ENCODE data around the gene SUMO3.

The SUMO3 gene

DNA sequence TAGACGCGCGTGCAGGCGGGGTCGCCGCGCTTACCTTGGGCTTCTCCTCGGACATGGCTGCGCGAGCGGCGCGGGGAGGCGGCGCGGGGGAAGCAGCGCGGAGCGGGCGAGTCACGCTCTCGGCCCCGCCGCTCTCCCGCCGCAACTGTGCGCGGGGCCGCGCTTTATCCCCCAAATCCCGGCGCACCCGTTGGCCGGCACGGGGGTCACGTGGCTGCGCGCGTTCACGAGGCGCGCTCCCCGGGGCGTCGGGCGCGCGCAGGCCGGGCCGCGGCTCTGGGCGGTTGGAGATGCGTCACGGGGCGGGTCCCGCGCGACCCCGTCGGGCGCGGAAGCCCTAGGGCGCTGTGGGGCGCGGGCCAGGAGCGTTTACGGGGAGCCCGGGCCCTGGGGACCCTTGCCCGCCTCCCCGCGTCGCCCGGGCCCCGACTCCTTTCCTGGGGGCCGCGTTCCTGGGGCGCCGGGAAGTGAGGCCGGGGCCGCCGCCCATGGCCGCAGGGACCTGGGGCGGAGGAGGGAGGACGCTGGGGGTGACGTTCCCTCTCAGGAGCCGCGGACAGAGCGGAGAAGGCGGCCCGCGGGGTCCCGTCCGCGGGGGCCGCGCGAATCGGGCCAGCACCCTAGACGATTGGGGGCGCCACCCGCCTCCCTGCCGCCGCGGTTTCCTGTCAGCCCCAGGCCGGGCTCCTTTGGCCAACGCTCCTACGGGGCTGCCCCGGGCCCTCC is at the start of gene SUMO3:
TSS of gene SUMO3 (minus strand) at position 149 of the 726 bp plus-strand sequence. CDS start at position 55, 94 bp downstream.
- peak; percentile 87 for DNase-seq

DNA sequence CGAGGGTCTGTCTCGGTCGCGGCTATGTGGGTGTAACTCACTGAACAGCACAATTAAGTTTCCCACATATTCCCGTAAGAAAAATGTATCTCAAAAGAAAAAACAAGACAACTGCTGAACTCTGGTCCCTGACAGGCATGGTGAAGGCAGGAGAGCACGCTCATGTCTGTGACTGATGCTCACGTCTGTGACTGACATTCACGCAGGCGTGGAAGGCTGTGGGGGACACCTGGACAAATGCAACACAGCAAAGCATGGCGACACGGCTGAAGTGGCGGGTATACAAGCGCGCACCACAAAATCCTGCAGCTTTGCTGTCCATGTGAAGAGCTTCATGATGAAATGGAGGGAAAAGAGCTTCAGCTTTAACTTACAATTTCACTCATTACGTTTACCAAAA is 49.6 kb upstream of the SUMO3 start:
- DNase-seq = no peak

DNA sequence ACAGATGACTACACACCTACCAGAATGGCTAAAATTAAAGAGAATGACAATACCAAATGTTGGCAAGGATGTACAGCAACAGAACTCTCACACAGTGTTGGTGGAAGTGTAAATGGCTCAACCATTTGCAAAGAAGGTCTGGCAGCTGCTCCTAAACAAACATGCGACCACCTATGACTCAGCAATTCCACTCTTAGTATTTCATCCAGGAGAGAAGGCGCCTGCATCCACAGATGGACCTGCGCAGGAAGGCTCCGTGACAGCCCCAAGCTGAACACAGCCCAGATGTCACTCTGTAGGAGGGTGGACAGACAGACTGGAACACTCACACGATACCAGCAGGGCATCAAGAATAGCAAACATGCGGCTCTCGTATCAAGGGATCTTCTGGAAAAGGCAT is 48.9 kb upstream of the SUMO3 start:
- DNase-seq = no peak

DNA sequence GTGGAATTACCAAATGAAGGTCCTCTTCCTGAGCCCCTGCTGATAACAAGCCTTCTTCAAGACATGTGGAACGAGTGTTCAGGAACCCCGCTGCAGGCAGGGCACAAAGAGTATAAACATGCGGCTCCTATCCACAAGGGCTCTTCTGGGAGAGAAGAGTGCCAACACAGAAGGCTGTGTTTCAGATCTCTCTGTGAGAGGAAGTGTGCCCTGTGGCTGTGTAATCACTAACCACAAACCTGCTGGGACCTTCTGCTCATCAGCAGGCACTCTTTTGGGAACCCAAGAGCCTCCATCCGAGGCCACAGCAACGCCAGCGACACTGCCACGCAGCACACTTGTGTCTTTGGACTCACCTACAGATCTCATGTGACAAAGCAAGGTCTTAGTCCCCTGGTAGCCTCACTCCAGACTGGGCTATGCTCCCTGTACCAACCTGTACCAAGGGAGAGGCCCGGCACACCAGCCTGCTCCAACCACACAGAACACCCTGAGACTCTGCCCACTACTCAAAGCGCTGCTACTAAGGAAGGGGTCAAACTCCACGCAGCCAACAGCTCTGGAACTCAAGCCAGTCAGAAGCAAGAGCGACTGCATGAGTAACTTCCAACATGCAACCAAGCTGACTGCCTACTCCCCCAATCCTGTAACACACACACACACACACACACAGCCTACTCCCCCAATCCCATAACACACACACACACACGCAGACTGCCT is 47.9 kb upstream of the SUMO3 start:
- peak; percentile 48 for DNase-seq

DNA sequence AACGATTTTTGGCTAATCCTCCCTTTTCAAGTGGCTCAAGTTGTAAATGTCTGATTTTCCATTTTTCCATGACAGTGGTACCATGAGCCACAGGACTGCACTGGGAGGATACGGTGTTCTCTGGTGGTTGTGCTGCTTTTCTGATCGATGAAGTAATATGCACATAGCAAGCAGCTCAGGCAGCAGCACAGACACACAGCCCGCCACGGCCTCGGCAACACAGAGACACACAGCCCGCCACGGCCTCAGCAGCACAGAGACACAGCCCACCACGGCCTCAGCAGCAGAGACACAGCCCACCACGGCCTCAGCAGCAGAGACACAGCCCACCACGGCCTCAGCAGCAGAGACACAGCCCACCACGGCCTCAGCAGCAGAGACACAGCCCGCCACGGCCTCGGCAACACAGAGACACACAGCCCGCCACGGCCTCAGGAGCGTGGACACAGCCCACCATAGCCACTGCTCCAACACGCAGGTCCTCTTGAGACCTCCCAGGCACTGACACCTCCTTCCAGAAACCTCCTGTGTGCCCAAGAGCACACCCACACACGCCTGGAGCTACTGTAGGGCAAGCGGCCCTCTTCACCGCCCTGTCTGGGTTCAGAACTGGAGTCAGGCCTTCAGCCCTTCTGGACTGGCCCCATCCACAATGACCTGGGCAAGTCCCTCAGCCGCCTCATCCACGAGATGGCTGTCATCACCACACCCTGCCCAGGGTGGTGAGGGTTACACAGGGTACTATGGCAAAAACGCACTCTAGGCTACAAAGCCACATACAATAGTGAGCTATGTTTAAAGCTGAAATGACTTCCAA is 45.2 kb upstream of the SUMO3 start:
- no peak for DNase-seq

DNA sequence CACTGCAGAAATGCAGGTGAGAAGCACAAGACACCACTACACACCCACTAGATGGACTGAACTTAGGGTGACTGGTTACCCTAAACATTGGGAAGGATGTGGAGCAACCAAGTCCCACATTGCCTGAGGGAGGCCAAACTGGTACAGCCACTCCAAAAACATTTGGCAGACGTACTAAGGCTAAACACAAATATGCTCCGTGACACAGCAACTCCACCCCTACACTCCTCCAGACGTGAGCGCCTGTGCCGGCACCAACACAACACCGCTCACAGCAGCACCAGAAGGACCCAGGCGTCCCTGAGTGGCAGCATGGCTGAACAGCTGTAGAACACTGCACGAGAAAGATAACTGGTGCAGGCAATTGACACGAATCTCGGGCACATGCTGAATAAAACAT is 40.9 kb upstream of the SUMO3 start:
- DNase-seq = no peak

DNA sequence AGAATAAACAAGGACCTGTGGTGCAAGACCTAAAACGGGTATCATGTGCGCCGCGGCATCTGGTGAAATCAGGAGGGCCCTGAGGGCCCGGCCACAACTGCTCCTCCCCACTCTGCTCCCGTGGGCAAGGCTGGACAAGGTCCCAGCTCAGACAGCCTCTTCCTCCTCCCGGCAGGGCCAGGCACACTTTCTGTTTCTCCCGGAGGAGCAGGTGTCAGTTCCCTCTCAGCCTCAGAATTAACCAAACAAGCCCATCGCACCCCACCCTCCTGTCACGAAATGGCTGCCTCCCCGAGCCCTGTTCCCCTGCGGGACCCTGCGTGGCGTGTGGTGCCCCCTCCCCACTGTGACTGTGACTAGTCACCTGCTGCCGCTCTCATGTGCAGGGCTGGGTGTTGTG is 40.4 kb upstream of the SUMO3 start:
- no peak for DNase-seq

DNA sequence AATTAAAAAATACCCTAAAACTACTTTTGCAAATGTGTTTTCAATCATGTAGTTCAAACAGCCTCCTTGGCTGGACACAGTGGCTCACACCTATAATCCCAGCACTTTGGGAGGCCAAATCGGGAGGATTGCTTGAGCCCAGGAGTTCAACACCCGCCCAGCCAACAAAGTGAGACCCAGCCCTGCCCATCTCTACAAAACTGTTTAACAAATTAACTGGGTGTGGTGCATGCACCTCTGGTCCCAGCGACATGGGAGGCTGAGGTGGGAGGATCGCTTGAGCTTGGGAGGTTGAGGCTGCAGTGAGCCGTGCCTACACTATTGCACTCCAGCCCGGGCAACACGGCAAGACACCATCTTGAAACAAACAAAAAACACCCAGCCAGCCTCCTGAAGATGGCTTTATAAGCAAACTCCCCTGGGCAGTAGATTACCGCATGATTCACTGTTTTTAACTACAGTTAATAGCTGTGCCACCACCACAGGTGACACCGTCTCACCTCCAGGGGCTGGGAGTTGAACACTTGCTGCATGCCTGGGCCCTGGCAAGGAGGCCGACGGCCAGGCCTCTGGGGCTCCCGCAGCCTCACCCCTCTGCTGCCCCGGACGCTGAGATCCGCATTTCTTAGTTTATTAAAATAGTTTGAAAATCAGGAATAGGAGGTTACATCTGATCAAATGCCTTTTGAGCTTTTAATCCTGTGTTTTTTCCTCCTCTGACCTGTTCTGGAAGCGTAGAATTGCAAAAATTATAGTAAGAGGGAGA is 39.4 kb upstream of the SUMO3 start:
- DNase-seq = no peak

DNA sequence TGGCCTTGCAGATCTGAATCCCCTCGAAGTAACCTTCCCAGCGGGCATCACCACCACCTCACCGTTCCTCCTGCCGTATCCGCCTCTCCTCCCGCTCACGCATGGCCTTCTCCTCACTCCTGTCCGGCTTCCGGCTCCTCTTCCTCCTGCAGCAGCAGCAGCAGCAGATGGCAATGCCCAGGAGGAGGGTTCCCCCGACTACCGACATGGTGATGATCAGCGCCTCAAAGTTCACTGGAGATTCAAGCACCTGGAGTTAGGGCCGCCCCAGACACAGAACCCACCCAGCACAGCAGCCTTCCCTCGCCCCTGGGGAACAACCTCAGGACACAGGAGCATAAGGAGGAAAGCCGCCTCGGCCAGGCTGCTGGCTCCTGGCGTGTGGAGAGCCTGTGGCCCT is 38.3 kb upstream of the SUMO3 start:
- no peak for DNase-seq

DNA sequence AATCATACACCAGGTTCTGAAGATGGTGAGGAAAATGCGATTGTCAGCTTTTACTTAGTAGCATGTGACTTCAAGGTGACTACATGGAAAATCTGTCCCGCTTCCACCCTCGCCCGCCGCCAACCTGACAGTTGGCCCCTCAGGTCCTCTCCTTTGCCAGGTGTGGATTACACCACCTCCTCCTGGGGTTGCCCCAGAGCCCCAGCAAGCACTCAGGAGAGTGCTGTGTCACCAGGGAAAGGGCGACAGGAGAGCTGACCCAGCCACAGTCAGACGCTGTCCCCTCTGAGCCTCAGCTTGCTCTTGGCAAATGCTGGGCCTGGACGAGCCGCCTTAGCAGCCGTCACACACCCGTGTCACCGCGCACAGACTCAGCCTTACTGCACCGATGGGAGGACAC is 37.7 kb upstream of the SUMO3 start:
- DNase-seq = no peak

DNA sequence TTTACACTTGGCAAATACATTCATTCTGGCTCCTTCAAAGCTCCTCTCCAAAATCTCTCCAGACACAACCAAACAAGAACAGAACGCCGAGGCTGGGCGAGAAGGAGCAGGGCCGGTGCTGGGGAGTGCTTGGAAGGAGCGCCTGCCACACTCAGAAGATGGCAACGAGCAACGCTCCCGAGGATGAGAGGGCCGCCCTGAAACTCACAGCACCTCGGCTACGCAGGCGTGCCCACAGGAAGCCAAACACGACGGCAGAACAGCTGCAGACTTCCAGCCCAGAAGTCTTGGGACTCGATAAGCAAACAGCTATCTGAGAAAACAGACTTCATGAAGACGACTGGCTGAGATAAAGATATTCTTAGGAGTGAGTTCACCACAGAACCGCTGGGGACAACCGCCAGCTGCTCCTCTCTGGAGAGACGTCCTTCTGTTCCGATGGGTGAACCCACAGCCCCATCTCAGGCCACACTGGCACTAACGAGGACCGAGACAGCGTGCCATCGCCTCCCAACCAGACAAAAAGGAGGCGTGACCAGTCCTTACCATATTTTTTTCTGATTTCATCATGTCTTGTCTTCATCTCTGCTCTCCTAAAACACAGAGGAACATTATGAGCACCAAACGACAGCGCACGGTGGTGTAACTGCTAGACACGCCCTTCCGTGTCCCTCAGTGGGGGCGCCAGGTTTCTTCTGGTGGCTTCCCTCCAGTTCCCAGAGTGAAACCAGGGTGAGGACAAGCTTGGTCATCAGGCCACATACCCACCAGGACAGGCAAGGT is 37.0 kb upstream of the SUMO3 start:
- no peak for DNase-seq

DNA sequence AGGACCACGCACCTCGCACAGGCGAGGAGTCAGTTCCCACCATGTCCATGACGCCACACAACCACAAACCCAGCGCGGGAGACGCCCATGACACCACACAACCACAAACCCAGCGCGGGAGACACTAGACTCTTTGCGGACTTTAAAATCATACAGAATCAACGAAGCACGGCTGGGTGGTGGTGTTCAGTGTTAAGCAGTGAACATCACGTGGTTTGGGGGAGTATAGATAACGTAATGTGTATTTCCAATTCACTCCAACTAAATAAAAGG is 36.5 kb upstream of the SUMO3 start:
- no peak for DNase-seq

DNA sequence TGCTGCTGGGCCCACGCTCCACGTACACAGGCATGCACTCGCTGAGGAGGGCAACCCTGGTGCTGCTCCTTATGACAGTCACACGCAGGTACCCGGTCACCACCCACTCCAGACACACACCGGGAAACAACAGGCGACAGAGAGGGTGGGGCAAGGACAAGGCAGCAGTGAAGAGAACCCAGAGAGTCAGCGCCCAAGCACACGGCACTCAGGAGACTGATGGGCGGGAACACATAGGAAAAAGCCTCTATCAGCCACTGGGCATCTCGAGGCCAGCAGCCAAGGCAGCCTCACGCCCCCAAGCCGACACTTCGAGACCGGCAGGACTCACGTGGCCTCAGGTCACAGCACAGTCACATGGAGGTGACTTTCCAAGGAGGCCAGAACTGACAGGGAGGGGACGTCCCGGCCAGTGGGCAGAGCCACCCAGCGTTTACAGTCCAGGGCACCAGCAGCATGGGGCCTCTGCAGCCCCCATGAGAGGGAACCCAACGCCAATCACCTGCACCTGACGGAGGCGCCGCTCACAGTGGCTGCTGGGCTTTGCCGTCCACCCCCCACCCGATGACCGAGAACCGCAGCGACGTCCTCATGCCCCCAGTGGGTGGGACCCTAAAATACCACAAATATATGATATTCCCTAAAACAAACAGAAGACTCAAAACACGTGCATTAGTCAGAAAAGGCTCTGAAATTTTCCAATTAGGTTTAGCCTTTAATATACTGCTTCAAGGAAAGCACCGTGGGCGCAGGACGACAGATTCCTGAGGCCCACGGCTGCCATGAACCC is 35.9 kb upstream of the SUMO3 start:
- DNase-seq = no peak

DNA sequence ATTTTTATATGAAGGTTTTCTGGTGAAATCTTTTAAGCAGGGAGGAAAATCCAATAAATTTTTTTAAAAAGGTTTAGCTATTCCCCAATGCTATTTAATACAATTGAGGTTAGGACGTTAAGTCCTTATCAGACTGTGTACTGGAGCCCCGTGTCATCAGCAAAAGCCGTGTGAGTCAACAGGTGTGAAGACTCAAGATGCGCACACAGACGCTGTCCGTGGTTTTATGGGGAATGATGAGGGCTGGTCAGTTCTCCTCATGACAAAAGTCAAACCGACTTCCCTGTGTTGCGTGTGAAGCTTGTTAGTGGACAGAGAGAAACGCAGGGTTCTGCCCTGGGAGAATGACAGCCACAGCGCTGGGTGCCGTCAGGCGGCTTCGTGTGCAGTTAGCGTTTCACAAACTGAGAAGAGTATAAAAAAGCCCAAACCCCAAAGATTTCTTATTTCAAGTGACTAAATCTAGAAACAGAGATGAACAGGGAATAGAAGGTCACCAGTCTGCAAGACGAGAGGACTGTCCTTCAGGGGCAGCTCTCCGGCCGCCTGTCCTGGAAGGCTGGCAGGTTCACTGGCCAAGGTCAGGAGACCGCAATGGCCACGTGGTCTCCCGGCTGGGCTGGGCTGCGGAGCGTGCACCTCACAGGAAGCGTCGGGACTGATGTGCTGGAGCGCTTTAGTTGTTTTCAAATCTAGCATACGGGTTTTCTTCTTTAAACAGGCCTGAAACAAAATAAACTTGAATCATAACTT is 33.2 kb upstream of the SUMO3 start:
- no peak for DNase-seq

DNA sequence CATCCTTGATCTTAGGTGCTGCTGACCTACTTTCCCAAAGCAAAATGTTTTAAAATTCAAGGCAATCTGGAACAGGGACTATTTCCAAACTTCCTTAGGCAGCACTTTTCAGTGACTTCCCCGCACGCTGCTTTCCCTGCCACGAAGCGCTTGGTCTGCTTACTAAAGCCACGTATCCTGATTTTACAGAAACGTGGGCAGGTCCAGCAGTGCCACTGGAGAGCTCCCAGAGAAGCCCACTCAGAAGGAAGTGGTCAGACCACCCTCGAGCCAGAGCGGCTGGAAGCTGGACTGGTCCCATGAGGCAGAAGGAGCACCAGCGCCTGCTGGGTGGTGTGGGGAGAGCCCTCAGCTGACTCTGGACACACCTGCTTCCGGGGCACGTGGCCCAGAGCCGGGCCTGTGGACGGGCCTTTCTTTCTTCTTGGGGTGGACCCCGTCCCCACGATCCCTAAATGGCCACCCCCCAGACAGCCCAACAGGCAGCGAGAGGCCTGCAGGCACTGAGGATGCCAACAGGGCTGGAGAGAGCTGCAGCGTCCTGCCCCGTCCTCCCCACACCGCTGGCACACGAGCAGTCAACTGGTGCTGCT is 32.4 kb upstream of the SUMO3 start:
- no peak for DNase-seq

DNA sequence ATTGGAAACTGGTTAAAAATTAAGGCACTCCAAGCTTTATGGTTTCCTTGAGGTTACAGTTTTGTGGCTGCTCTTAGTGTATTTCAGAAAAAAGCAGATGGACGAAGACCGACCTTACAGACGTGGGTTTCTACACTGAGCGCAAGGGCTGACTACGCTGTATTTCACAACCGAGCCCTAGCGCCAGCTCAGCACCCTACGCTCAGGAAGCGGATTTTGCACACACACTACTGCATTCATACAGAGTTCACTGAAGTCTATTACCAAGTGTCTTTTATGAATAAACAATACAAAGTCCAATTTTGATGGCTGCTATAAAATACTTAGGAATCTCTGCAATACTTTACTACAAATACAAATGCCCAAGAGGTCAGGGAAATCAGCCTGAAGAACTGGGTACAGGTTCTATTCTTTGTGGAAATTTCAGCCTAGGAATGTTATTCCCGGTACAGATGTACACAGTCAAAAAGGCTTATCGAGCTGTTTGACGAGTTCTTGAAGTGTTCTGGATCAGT is 31.8 kb upstream of the SUMO3 start:
- DNase-seq = no peak

DNA sequence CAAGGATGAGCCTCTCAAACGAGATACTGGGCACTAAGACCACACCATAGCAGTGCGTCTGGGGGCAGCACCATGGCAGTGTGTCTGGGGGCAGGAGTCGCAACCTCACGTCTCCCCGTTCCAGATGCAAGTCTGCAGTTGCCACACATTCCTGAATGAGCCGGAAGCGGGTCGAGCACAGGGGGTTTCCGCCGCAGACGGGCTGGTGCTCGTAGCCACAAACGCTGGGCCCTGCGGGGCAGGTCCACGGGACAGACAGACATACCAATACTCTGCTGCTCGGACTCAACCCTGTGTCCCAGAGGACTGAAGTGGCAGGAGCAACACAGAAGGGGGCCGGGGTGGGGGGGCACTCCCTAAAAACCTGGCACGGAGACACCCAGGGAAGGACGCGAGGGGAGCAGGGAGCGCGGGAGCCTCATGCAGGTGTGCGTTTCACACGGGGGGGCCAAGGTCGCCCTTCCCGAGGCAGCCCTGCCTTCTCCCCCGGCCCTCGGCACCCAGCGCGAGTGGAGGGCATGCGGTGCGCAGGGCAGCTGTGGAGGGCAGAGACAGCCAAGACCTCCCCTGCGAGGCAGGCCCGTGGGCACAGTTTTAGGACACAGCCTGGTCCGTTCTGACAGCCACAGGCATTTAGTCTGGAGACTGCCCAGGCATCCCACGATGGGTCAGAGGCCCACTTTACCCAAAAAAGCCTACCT is 31.1 kb upstream of the SUMO3 start:
- DNase-seq = no peak

DNA sequence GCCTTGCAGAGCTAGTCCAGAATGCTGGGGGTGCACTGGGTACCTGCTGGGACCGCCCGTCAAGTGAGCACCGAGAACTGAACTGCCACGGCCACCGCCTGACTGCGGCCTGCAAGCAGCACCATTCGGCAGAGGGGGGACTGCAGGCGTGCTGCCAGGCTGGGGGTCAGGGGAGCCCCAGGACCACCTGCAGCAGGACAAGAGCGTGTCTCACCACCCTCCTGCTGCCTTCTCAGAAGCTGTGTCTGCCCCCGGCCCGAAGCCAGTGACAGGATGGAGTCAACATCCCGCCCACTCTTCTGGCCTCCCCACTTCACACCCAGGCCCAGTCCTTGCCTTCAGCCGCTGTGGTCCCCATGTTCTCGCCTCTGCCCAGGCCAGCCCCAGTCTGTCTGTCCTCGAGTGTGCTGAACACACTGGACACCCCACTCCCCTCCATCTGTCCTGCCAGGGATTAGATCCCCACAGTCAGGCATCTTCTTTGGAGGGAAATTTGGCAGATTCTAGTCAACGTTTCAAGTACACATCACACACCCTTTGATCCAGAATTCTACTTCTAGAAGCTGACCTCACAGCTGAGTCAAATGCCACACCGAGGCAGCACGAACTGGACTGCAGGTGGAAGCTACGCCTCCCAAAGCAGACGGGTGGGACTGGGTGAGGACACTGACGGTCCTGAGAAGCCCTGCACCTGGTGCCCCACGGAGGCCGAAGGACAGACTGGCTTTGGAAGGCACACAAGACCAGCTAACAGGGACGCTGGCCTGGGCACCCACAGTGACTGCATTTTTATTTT is 29.6 kb upstream of the SUMO3 start:
- DNase-seq = no peak

All from activated CD4-positive, alpha-beta T cell treated with anti-CD3 and anti-CD28 coated beads for 48 hours (primary cell).